Mesodermal cell (in vitro differentiated cells): ENCODE data around the gene CGB3. TPM values are rescaled to one million over a fixed set of nuclear protein-coding genes. Genes with fewer than 3 reads are reported as not detected.
A peak's percentile ranks its signal among the peaks of the same experiment; 100 is the strongest.
"Not testable (repeated sequence)": the region's sequence is repeated elsewhere in the genome, so short reads cannot be mapped to it uniquely, and the experiment has no call there.

Source experiments
- H3K27ac ChIP-seq: 2 replicates; pipeline ENCODE4 v1.7.0; 2013; ENCODE audit warnings: mild to moderate bottlenecking, low read depth, low read length, moderate library complexity; ENCODE audit not compliant: severe bottlenecking
- H3K36me3 ChIP-seq: 2 replicates; pipeline ENCODE4 v1.7.1; 2013; ENCODE audit warnings: mild to moderate bottlenecking, low read length, moderate library complexity; ENCODE audit not compliant: control insufficient read depth, insufficient read depth
- H3K4me1 ChIP-seq: one replicate; pipeline ENCODE4 v1.7.1; 2013; ENCODE audit warnings: mild to moderate bottlenecking, low read length; ENCODE audit not compliant: insufficient read depth, control insufficient read depth, poor library complexity, severe bottlenecking
- H3K4me3 ChIP-seq: 2 replicates; pipeline ENCODE4 v1.7.0; 2013; ENCODE audit warnings: low read length, control low read depth, mild to moderate bottlenecking; ENCODE audit not compliant: insufficient read depth, poor library complexity, severe bottlenecking; ENCODE audit errors: extremely low read depth
- H3K9me3 ChIP-seq: 2 replicates; pipeline ENCODE4 v1.7.1; 2013; ENCODE audit warnings: mild to moderate bottlenecking, low read length, moderate library complexity; ENCODE audit not compliant: control insufficient read depth
- WGBS, 2 experiments: methylation state at CpG; one replicate each; pipeline ENCODE4 v1.1.5; 2013; ENCODE audit warnings: missing lambda C conversion rate in 2 of 2; ENCODE audit not compliant: insufficient coverage in 2 of 2; 5-methylcytosine and 5-hydroxymethylcytosine counted together
- polyA plus RNA-seq, 2 experiments: library from polyadenylated mRNA; stranded (reverse); fragments of 50-300 nt; gene quantifications; one replicate each; pipeline ENCODE4 v1.2.3, GENCODE V29; 2013

CGB3 gene
- polyA plus RNA-seq (2013, experiment 1 of 2), result not detected
- polyA plus RNA-seq (2013, experiment 2 of 2), result not detected

DNA sequence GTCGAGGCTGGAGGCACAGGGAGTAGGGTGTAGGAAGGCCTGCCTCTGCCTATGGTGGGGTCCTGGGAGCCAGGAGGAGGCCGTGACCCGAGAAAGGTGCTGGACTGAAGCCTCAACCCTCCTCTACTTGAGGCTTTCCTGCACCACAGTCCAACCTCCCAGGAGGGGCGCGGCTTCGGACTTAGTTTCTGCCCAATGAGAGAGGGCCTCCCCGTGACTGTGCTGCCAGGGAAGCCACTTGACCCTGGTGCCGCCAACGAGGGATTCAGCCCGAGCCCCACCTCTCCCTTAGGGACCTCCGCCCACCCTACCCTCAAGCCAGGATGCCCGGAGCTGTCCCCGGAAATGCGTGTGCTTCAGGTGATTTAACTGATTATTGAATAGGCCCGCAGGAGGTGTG, at the start of gene CGB3:
Gene CGB3, minus strand, starts transcription at position 101 of the 400 bp plus-strand sequence. CDS start 362 bp downstream, outside the sequence.
- not testable (repeated sequence) for H3K9me3 ChIP-seq, H3K4me1 ChIP-seq, H3K4me3 ChIP-seq, H3K36me3 ChIP-seq, H3K27ac ChIP-seq
- 78% methylated on average over 7 of the region's 15 CpGs; no CpG with 5 or more reads in 1 of the 2 experiments for WGBS, 2 experiments

DNA sequence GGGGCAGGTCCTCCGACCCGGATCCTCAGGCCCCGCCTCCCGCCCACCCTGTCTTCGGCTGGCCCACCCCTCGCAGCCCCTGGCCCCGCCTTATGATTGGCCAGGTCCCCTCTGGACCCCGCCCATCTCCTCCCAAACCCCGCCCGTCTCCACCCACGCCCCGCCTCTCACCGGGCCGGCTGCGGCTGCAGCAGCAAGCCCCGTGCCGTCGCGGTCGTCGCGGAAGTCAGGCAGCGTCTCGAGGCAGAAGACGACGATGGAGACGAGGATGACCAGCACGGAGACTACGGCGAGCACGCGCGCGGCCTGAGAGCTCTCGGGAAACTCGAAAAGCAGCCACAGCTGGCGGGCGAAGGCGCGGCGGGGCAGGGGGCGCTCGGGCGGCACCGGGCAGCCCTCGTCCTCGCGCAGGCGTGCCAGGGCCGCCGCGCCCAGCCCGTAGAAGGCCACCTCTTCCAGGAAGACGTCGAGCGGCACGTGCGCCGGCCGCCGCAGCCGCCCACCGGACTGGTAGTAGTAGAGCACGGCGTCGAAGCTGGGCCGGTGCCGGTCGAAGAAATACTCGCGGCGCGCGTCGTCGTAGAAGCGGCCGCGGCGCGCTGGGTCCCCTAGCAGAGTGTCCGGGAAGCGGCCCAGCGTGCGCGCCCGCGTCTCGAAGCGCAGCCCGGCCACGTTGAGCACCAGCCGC, 47.9 kb upstream of the CGB3 start:
- H3K36me3 ChIP-seq, result no peaks in the 10 kb centered on the region
- no peak overlapping the region for H3K4me3 ChIP-seq
- H3K27ac ChIP-seq, result no peak overlapping the region
- H3K9me3 ChIP-seq, result no peaks in the 10 kb centered on the region
- H3K4me1 ChIP-seq, result no peaks in the 10 kb centered on the region
- WGBS, 2 experiments, result 26% methylated on average over 80 to 88 of the region's 93 CpGs

DNA sequence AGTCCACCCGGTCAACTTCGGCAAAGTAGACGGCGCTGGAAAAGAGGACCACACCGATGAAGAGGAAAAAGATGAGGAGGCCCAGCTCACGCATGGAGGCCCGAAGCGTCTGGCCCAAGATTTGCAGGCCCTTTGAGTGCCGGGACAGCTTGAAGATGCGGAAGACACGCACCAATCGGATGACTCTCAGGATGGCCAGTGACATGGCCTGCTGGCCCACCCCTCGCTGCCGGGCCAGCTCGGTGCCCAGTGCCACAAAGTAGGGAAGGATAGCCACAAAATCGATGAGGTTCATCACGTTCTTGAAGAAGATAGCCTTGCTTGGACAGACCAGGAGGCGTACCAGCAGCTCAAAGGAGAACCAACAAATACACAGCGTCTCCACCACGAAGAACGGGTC, 46.3 kb upstream of the CGB3 start:
- WGBS, 2 experiments, result 89 to 93% methylated on average over 21 of the region's 21 CpGs
- H3K4me1 ChIP-seq, result peaks cover 6% of the 10 kb centered on the region
- no peak overlapping the region for H3K27ac ChIP-seq
- no peak overlapping the region for H3K4me3 ChIP-seq
- H3K9me3 ChIP-seq, result no peaks in the 10 kb centered on the region
- H3K36me3 ChIP-seq, result no peaks in the 10 kb centered on the region

DNA sequence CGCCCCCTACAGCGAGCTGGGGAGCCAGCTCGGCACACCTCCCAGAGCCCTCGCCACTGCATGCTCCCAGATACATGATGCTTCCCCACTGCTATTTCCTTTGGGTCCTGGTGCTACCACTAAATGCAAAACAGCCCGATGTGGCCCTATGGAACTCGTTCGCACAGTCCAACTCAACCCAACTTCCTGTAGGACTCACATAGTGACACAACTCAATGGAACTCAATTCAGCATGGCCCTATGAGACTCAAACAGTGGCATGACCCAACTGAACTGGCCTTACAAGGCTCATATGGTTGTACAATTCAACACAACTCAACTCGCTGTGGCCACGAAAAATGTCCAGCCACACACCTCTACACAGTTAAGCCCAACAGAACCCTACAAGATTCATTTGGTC, 44.9 kb upstream of the CGB3 start:
- Histone ChIP-seq H3K9me3 (no peaks in the 10 kb centered on the region), H3K4me3 (no peak overlapping the region), H3K27ac (no peak overlapping the region), H3K4me1 (peaks cover 11% of the 10 kb centered on the region), H3K36me3 (no peaks in the 10 kb centered on the region)
- WGBS, 2 experiments, result 84 to 96% methylated on average over 8 to 9 of the region's 9 CpGs

DNA sequence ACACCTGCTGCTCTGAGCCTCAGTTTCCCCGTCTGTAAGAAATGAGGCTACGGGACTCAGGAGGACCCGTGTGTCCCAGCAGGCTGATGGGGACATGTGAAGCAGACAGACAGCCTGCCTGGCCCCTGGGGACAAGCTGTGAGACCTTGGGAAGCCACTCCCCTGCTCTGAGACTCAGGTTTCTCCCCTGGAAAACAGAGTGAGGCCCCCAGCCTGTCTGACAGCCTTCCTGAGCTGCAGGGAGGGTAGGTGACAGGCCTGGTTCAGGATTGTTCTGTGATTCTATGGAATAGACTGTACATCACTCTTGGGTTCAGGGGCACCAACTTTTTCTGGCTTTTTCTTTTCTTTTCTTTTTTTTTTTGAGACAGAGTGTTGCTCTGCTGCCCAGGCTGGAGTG, 43.4 kb upstream of the CGB3 start:
- 64 to 66% methylated on average over 3 of the region's 3 CpGs for WGBS, 2 experiments
- Histone ChIP-seq H3K4me1 (peaks cover 11% of the 10 kb centered on the region), H3K36me3 (no peaks in the 10 kb centered on the region), H3K4me3 (no peak overlapping the region), H3K9me3 (no peaks in the 10 kb centered on the region), H3K27ac (no peak overlapping the region)

DNA sequence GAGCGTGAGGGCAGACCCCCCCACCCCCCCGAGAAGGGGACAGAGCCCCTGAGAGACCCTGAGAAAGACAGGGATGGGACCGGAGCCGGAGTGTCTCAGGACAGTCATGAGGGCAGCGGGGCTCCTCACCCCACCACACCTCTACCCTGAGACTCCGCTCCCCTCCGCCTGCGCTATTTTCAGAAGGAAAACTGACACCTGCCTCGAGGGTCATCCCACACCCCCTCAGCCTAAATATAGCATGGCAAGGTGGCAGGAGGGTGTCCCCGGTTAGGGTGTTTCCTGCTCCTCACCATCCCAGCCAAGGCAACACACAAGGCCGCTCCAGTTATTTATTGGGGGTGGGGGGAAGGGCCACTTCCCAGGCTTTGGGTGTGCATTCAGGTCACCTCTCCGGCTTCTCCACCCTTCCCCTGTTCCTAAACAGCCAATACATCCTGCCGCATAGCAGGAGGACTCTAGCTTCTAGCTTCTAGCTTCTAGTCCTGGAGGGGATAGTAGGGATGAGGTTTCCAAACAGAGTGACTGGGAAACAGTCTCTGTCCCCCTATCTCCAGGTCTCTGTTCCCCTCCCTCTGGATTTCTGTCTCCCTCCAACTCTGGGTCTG, 41.9 kb upstream of the CGB3 start:
- WGBS, 2 experiments, result 89% methylated on average over 6 of the region's 13 CpGs; no CpG with 5 or more reads in 1 of the 2 experiments
- H3K9me3 ChIP-seq, result no peaks in the 10 kb centered on the region
- H3K4me3 ChIP-seq, result no peak overlapping the region
- H3K27ac ChIP-seq, result no peak overlapping the region
- peaks cover 11% of the 10 kb centered on the region for H3K4me1 ChIP-seq
- no peaks in the 10 kb centered on the region for H3K36me3 ChIP-seq

DNA sequence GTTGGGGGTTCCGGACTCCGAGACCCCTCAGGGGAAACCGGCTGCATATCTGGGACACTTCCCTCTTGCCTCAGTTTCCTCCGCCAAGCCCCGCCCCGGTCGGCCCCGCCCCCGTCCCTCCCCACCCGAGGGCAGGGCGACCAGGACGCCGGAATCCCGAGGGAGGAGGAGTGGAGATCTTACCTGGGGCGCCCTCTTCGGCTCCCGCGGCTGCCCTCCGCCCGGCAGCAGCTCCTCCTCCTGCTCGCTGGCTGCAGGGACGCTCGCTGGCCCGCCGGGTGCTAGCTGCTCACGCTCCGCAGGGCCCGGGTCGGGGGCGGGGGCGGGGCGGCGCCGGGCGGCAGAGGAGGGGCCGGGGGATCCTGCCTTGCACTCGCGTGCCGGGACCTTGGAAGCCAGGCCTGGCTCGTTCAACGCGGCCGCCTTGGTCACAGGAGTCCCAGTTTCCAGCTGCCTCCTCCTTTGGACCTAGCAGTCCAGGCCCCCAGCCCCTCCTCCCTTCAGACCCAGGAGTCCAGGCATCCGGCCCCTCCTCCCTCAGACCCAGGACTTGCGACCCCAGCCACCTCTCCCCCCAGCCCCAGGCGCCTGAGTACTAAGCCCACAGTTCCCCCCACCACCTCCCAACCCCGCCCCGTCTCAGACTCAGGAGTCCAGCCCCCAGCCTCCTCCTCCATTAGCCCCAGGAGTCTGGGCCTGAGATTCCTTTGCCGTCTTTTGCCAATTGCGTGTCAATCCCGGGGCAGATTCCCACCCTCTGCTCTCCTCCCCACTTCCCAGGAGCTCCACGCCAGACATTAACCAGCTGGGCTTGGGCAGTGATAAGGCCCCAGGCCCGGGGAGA, 40.9 kb upstream of the CGB3 start, which contains the start of gene NTF4:
Gene NTF4, minus strand, starts transcription at position 51 of the 844 bp plus-strand sequence. CDS start 2,821 bp downstream, outside the sequence.
- Histone ChIP-seq H3K9me3 (no peaks in the 10 kb centered on the region), H3K36me3 (no peaks in the 10 kb centered on the region), H3K27ac (no peak within 1 kb of the TSS), H3K4me1 (peaks cover 11% of the 10 kb centered on the region), H3K4me3 (peak within 1 kb of the TSS; percentile 35)
- 0 to 4% methylated on average over 28 to 29 of the region's 53 CpGs for WGBS, 2 experiments

DNA sequence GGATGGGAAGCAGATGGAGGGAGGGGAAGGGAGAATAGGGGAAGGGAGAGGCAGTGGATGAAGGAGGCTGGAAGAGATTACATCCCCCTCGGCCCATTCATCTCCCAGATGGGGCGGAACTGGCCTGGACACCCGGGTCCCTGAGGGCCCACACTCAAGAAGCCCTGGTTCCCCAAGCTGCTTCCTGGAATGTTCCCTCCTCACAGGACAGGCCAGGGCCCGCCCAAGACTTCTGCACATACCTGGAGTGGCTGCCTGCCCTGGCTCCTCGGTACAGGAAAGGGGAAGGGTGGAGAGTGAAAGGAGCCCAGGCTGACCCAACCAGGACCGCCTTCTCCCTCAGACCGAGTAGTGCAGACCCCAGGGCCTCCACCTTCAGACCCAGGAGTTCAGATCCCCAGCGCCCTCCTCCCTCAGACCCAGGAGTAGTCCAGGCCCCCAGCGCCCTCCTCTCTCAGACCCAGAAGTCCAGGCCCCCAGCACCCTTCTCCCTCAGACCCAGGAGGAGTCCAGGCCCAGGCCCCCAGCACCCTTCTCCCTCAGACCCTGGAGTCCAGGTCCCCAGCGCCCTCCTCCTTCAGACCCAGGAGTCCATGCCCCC, 40.0 kb upstream of the CGB3 start:
- peak overlapping the region; percentile 35 for H3K4me3 ChIP-seq
- no peak overlapping the region for H3K27ac ChIP-seq
- WGBS, 2 experiments, result 68 to 76% methylated on average over 4 to 8 of the region's 10 CpGs

DNA sequence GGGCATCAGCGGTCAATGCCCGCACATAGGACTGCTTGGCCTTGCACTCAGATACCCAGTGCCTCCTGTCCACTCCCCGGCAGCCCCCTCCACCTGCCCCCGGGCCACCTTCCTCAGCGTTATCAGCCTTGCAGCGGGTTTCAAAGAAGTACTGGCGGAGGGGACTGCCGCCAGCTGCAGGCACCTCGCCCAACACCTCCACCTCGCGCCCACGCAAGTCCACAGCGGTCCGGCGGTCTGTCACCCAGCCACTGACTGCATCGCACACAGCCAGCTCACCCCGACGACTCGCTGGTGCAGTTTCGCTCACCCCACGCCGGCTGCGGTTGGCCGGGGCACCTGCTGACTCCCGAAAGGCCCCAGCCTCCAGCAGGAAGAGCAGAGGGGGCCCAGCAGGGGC, 37.3 kb upstream of the CGB3 start:
- no peak overlapping the region for H3K27ac ChIP-seq
- H3K36me3 ChIP-seq, result no peaks in the 10 kb centered on the region
- no peaks in the 10 kb centered on the region for H3K9me3 ChIP-seq
- H3K4me3 ChIP-seq, result no peak overlapping the region
- WGBS, 2 experiments, result 84 to 91% methylated on average over 20 to 25 of the region's 25 CpGs
- H3K4me1 ChIP-seq, result peaks cover 11% of the 10 kb centered on the region

More for the DNA sequence above, 40.0 kb upstream of the CGB3 start:
- H3K4me1 ChIP-seq, result peaks cover 11% of the 10 kb centered on the region
- H3K36me3 ChIP-seq, result no peaks in the 10 kb centered on the region
- no peaks in the 10 kb centered on the region for H3K9me3 ChIP-seq

DNA sequence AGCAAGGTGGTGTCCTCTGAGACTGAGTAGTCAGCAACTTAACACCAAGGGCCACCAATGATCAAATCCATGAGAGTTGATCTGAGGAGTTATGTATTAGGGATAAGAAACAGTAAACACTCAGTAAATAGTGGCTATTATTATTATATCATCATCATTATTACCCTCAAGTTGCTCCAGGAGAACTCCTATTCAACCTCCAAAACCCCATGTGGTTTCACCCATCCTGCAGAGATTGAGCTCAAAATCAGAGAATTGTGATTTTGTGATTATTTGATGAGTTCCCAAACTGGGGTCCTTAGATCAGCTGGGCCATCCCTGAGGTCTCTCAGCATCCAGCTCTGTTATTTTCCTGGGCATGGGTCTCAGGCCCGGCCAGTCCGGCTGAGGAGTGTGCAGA, 36.9 kb upstream of the CGB3 start:
- WGBS, 2 experiments, result 80 to 89% methylated on average over 1 to 2 of the region's 2 CpGs
- Histone ChIP-seq H3K9me3 (no peaks in the 10 kb centered on the region), H3K36me3 (no peaks in the 10 kb centered on the region)

More for the DNA sequence above, 36.9 kb upstream of the CGB3 start:
- Histone ChIP-seq H3K4me1 (peaks cover 11% of the 10 kb centered on the region), H3K27ac (no peak overlapping the region), H3K4me3 (no peak overlapping the region)
